IMR-90 (cell line): ENCODE results near the gene TMEM95. TPM values are rescaled to one million over a fixed set of nuclear protein-coding genes. Genes with fewer than 3 reads are reported as not detected.
"Not testable (repeated sequence)": the region's sequence is repeated elsewhere in the genome, so short reads cannot be mapped to it uniquely, and the experiment has no call there.

Source experiments
- ATAC-seq: fragments of 200-7000 bp; cut with Tn5 transposase; 2 replicates; pipeline ENCODE4 v1.9.1; 2020; ENCODE audit warnings: low read depth, mild to moderate bottlenecking, moderate library complexity
- BruUV-seq: library from RNA; stranded (reverse); fragments of 400-500 nt; replicated peaks from 2 replicates; lab custom pipeline; 2021; lab: Mats Ljungman, UMichigan
- CTCF ChIA-PET: fragments of 300-600 bp; formaldehyde crosslinking; extraction: SDS; loops from one replicate; lab custom pipeline; 2021; ENCODE audit warnings: antibody characterized with exemption; lab: Yijun Ruan, JAX
- POLR2A ChIA-PET: fragments of 300-600 bp; sonication (Branson Sonifier 250); formaldehyde crosslinking; loops from one replicate; lab custom pipeline; 2022; ENCODE audit warnings: antibody characterized with exemption; ENCODE audit not compliant: unreplicated experiment; lab: Charles Lee
- DNase-seq: peaks from one replicate; pipeline ENCODE4 v3.0.0; 2013
- H2AFZ ChIP-seq: replicated peaks from 2 replicates; pipeline ENCODE3; 2013; ENCODE audit warnings: low read length, mild to moderate bottlenecking; ENCODE audit not compliant: poor library complexity
- H2AK5ac ChIP-seq: 2 replicates; pipeline ENCODE4 v1.6.1; 2013; ENCODE audit warnings: low read depth, low read length, inconsistent platforms
- H2AK9ac ChIP-seq: replicated peaks from 2 replicates; pipeline ENCODE3; 2013; ENCODE audit warnings: mild to moderate bottlenecking, low read depth, low read length, moderate library complexity; ENCODE audit not compliant: poor library complexity
- H2BK120ac ChIP-seq: 2 replicates; pipeline ENCODE4 v1.6.1; 2013; ENCODE audit warnings: low read depth, low read length, inconsistent platforms
- H2BK15ac ChIP-seq: 3 replicates; pipeline ENCODE4 v1.6.1; 2013; ENCODE audit warnings: low read depth, low read length, inconsistent platforms
- H2BK20ac ChIP-seq: 2 replicates; pipeline ENCODE4 v1.6.1; 2013; ENCODE audit warnings: low read depth, mild to moderate bottlenecking, inconsistent platforms, low read length, moderate library complexity
- H2BK5ac ChIP-seq: 2 replicates; pipeline ENCODE4 v1.6.1; 2013; ENCODE audit warnings: mild to moderate bottlenecking, low read depth, low read length, inconsistent platforms; ENCODE audit not compliant: poor library complexity, severe bottlenecking
- H3K14ac ChIP-seq: replicated peaks from 2 replicates; pipeline ENCODE4 v1.6.1; 2013; ENCODE audit warnings: low read depth, low read length, inconsistent platforms
- H3K18ac ChIP-seq: 2 replicates; pipeline ENCODE4 v1.6.1; 2013; ENCODE audit warnings: low read depth, low read length, control low read depth
- H3K23ac ChIP-seq: 2 replicates; pipeline ENCODE4 v1.6.1; 2013; ENCODE audit warnings: low read depth, low read length, inconsistent platforms
- H3K27ac ChIP-seq: 2 replicates; pipeline ENCODE4 v1.5.1; 2013; ENCODE audit warnings: mild to moderate bottlenecking, control low read depth, low read length; ENCODE audit not compliant: insufficient read depth
- H3K27me3 ChIP-seq: 2 replicates; pipeline ENCODE4 v1.6.1; 2013; ENCODE audit warnings: low read length; ENCODE audit not compliant: control insufficient read depth, insufficient read depth
- H3K36me3 ChIP-seq: 2 replicates; pipeline ENCODE4 v1.6.1; 2013; ENCODE audit warnings: low read length, mixed read lengths; ENCODE audit not compliant: control insufficient read depth, insufficient read depth
- H3K4ac ChIP-seq: 2 replicates; pipeline ENCODE4 v1.6.1; 2013; ENCODE audit warnings: low read depth, low read length, inconsistent platforms
- H3K4me1 ChIP-seq: 2 replicates; pipeline ENCODE4 v1.6.1; 2013; ENCODE audit warnings: low read length, mixed read lengths; ENCODE audit not compliant: control insufficient read depth, insufficient read depth
- H3K4me2 ChIP-seq: 2 replicates; pipeline ENCODE4 v1.6.1; 2013; ENCODE audit warnings: low read depth, mild to moderate bottlenecking, control low read depth, low read length, moderate library complexity
- H3K4me3 ChIP-seq: 2 replicates; pipeline ENCODE4 v1.5.1; 2013; ENCODE audit warnings: low read depth, mild to moderate bottlenecking, control low read depth, low read length, moderate library complexity; ENCODE audit not compliant: insufficient read depth
- H3K56ac ChIP-seq: 2 replicates; pipeline ENCODE4 v1.6.1; 2013; ENCODE audit warnings: low read length, inconsistent platforms; ENCODE audit not compliant: insufficient read depth; ENCODE audit errors: extremely low read depth
- H3K79me1 ChIP-seq, 2 experiments: 2 replicates each; pipeline ENCODE4 v1.6.1; 2013; ENCODE audit warnings: low read length in 2 of 2, inconsistent platforms in 1 of 2, low read depth in 1 of 2
- H3K9ac ChIP-seq: 2 replicates; pipeline ENCODE4 v1.6.1; 2013; ENCODE audit warnings: low read depth, low read length, control low read depth
- H3K9me1 ChIP-seq: 2 replicates; pipeline ENCODE4 v1.6.1; 2013; ENCODE audit warnings: low read length, inconsistent platforms; ENCODE audit not compliant: insufficient read depth
- H3K9me3 ChIP-seq: 2 replicates; pipeline ENCODE4 v1.6.1; 2013; ENCODE audit warnings: low read length; ENCODE audit not compliant: control insufficient read depth, insufficient read depth
- H4K20me1 ChIP-seq: 2 replicates; pipeline ENCODE4 v1.6.1; 2013; ENCODE audit warnings: low read length, inconsistent platforms; ENCODE audit not compliant: insufficient read depth
- H4K5ac ChIP-seq: 2 replicates; pipeline ENCODE4 v1.6.1; 2013; ENCODE audit warnings: mild to moderate bottlenecking, low read depth, low read length, control low read depth
- H4K8ac ChIP-seq, 2 experiments: 2 replicates each; pipeline ENCODE4 v1.6.1; 2013; ENCODE audit warnings: low read depth in 2 of 2, low read length in 2 of 2, control low read depth in 1 of 2, inconsistent platforms in 1 of 2
- H4K91ac ChIP-seq: 2 replicates; pipeline ENCODE4 v1.6.1; 2013; ENCODE audit warnings: low read depth, low read length, inconsistent platforms; ENCODE audit not compliant: insufficient read depth
- WGBS, 2 experiments: methylation state at CpG; one replicate each; pipeline versions ENCODE4 v1.1.5 to v1.1.7; 2013; ENCODE audit warnings: missing lambda C conversion rate in 2 of 2; ENCODE audit not compliant: insufficient read length in 1 of 2; ENCODE audit errors: extremely low coverage in 2 of 2; 5-methylcytosine and 5-hydroxymethylcytosine counted together
- dilution Hi-C: fragments of 300-500 bp; cut with HindIII; formaldehyde crosslinking; loops from one replicate; pipeline ENCODE4 v1.14.3; 2018; ENCODE audit warnings: low sequenced_read_pairs; ENCODE audit not compliant: unreplicated experiment
- in situ Hi-C: fragments of 300-500 bp; cut with MboI; formaldehyde crosslinking; loops from 3 replicates; pipeline ENCODE4 v1.14.3; 2019; ENCODE audit warnings: low sequenced_read_pairs, inconsistent platforms, mixed read lengths
- intact Hi-C: fragments of 100-400 bp; cut with micrococcal nuclease; formaldehyde crosslinking; loops from 2 replicates; pipeline ENCODE4 v1.10.0; 2022
- polyA plus RNA-seq, 3 experiments: library from polyadenylated mRNA; depleted of rRNA; stranded (reverse); fragments of >200 nt; gene quantifications; 2 replicates each; pipeline ENCODE4 v1.2.3, GENCODE V29; 2012; ENCODE audit warnings: low replicate concordance in 1 of 3
- total RNA-seq: library from RNA; depleted of rRNA; stranded (reverse); fragments of >200 nt; gene quantifications from 2 replicates; pipeline ENCODE4 v1.2.3, GENCODE V29; 2012

The TMEM95 gene
- total and polyA plus RNA-seq, 2 of the 4 experiments (the other 2 are of a cell fraction): not detected

DNA sequence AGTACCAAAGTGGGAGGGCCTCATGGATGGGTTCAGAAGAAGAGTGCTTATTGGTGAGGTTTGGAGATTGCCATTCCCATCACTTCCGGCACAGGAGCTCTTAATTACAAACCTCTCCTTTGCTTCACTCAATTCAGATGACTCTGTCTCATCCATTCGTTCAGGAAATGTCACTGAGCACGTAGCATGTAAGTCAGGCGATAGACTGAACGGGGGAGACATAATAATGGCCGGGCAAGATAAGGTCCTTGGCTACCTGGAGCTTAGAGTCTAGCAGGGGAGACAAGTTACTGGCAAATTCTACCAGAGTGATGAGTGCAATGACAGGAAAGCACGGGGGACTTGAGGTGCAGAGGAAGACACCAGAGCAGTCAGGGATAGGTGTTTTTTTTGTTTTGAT lies 11.0 kb downstream of the TMEM95 start:
- H4K20me1 ChIP-seq, H2AK5ac ChIP-seq, H3K9ac ChIP-seq, H2BK5ac ChIP-seq, H3K4me2 ChIP-seq, H3K4ac ChIP-seq, H4K91ac ChIP-seq, H3K79me1 ChIP-seq, H3K4me1 ChIP-seq, H2BK120ac ChIP-seq, H4K8ac ChIP-seq, H2AFZ ChIP-seq, H2BK15ac ChIP-seq, H2AK9ac ChIP-seq, H3K4me3 ChIP-seq, H4K5ac ChIP-seq, H2BK20ac ChIP-seq, H3K18ac ChIP-seq, dilution Hi-C loops, H3K9me3 ChIP-seq, in situ Hi-C loops, H3K23ac ChIP-seq, CTCF ChIA-PET, POLR2A ChIA-PET, H3K14ac ChIP-seq, H3K36me3 ChIP-seq, H3K56ac ChIP-seq, intact Hi-C loops, ATAC-seq, DNase-seq, H3K27ac ChIP-seq, BruUV-seq, H3K9me1 ChIP-seq: not testable (repeated sequence)
- H3K27me3 ChIP-seq: peaks cover 22% of the 10 kb centered on the region
- no CpG with 5 or more reads among the region's 7 CpGs for WGBS, 2 experiments
